H1 (cell line): ENCODE data around the gene TMTC2. TPM values are rescaled to one million over a fixed set of nuclear protein-coding genes. Genes with fewer than 3 reads are reported as not detected.

Experiments
- CTCF ChIA-PET: fragments of 300-600 bp; sonication (Branson Sonifier 250); formaldehyde crosslinking; loops from one replicate; lab custom pipeline; 2021; ENCODE audit not compliant: partially characterized antibody; lab: Charles Lee
- POLR2A ChIA-PET: fragments of 300-600 bp; sonication (Branson Sonifier 250); formaldehyde crosslinking; loops from one replicate; lab custom pipeline; 2021; ENCODE audit warnings: inconsistent platforms; ENCODE audit not compliant: partially characterized antibody; lab: Charles Lee
- DNase-seq, 2 experiments: peaks; one replicate each; pipeline versions ENCODE4 v3.0.0 to v3.0.0-alpha.2; 2010 to 2022; ENCODE audit warnings: low spot score in 2 of 2, low read depth in 1 of 2, mixed read lengths in 1 of 2
- FAIRE-seq: peaks from 2 replicates; lab custom pipeline; 2011; peaks lifted over from hg19 to GRCh38; lab: Jason Lieb, UNC
- H2AFZ ChIP-seq: 2 replicates; pipeline ENCODE4 v1.8.1; 2012; ENCODE audit warnings: low read length, inconsistent platforms
- H2AK5ac ChIP-seq: 2 replicates; pipeline ENCODE4 v1.6.1; 2013; ENCODE audit warnings: low read depth, low read length
- H2BK120ac ChIP-seq: replicated peaks from 2 replicates; pipeline ENCODE3; 2013; ENCODE audit warnings: low read depth, low read length, inconsistent platforms
- H2BK12ac ChIP-seq: 2 replicates; pipeline ENCODE4 v1.6.1; 2013; ENCODE audit warnings: low read depth, low read length
- H2BK15ac ChIP-seq: 2 replicates; pipeline ENCODE4 v1.6.1; 2013; ENCODE audit warnings: low read length
- H2BK20ac ChIP-seq: 2 replicates; pipeline ENCODE4 v1.6.1; 2013; ENCODE audit warnings: low read length
- H2BK5ac ChIP-seq: 2 replicates; pipeline ENCODE4 v1.6.1; 2013; ENCODE audit warnings: low read depth, low read length
- H3K14ac ChIP-seq: 2 replicates; pipeline ENCODE4 v1.6.1; 2013; ENCODE audit warnings: inconsistent platforms; ENCODE audit not compliant: insufficient read length
- H3K18ac ChIP-seq: 2 replicates; pipeline ENCODE4 v1.6.1; 2013; ENCODE audit warnings: low read length; ENCODE audit errors: extremely low read depth
- H3K23ac ChIP-seq: 2 replicates; pipeline ENCODE4 v1.6.1; 2013; ENCODE audit warnings: inconsistent platforms; ENCODE audit not compliant: insufficient read length
- H3K23me2 ChIP-seq: 2 replicates; pipeline ENCODE4 v1.6.1; 2013; ENCODE audit warnings: low read depth, low read length
- H3K27ac ChIP-seq: 2 replicates; pipeline ENCODE4 v1.6.1; 2011; ENCODE audit warnings: low read depth, low read length, inconsistent platforms
- H3K27me3 ChIP-seq, 4 experiments: replicated peaks in 1 of 4; 1 replicate in 1 of 4; 2 replicates in 3 of 4; pipeline versions ENCODE4 v1.6.1 to v1.8.1; 2011 to 2013; ENCODE audit warnings: low read length in 3 of 4, mild to moderate bottlenecking in 3 of 4, inconsistent platforms in 2 of 4, mixed read lengths in 2 of 4, moderate library complexity in 1 of 4; ENCODE audit not compliant: control insufficient read depth in 3 of 4, insufficient read depth in 3 of 4; ENCODE audit errors: extremely low read depth in 1 of 4
- H3K36me3 ChIP-seq, 4 experiments: 2 replicates each; pipeline versions ENCODE4 v1.6.1 to v1.8.1; 2011 to 2013; ENCODE audit warnings: mild to moderate bottlenecking in 4 of 4, low read length in 3 of 4, moderate library complexity in 2 of 4, control low read depth in 1 of 4, inconsistent platforms in 1 of 4; ENCODE audit not compliant: insufficient read depth in 4 of 4, control insufficient read depth in 2 of 4
- H3K4ac ChIP-seq: replicated peaks from 2 replicates; pipeline ENCODE3; 2013; ENCODE audit warnings: low read length, low read depth, mixed read lengths, inconsistent platforms; ENCODE audit not compliant: insufficient read length
- H3K4me1 ChIP-seq, 4 experiments: replicated peaks in 1 of 4; 1 replicate in 1 of 4; 2 replicates in 3 of 4; pipeline versions ENCODE4 v1.6.1 to v1.8.1; 2011 to 2013; ENCODE audit warnings: low read length in 3 of 4, inconsistent platforms in 2 of 4, mixed read lengths in 1 of 4; ENCODE audit not compliant: insufficient read depth in 4 of 4, control insufficient read depth in 3 of 4
- H3K4me2 ChIP-seq, 2 experiments: 2 replicates each; pipeline versions ENCODE4 v1.6.1 to v1.8.1; 2011 to 2013; ENCODE audit warnings: low read depth in 2 of 2, low read length in 2 of 2, control low read depth in 1 of 2, inconsistent platforms in 1 of 2, mild to moderate bottlenecking in 1 of 2; ENCODE audit not compliant: insufficient read depth in 1 of 2
- H3K4me3 ChIP-seq, 4 experiments: fragments of 200-600, 300-600 bp in 1 of 4; sonication (generic), shearing (Covaris generic), sonication (Bioruptor Twin) in 1 of 4; 2 replicates each; pipeline versions ENCODE4 v1.5.1 to v1.8.1; 2011 to 2016; ENCODE audit warnings: low read length in 4 of 4, low read depth in 3 of 4, control low read depth in 2 of 4, inconsistent platforms in 2 of 4, mild to moderate bottlenecking in 2 of 4, mixed read lengths in 1 of 4, moderate library complexity in 1 of 4; ENCODE audit not compliant: insufficient read depth in 2 of 4; ENCODE audit errors: extremely low read depth in 1 of 4
- H3K56ac ChIP-seq: replicated peaks from 2 replicates; pipeline ENCODE3; 2013; ENCODE audit warnings: low read depth, mild to moderate bottlenecking, mixed read lengths, low read length, inconsistent platforms; ENCODE audit not compliant: insufficient read length
- H3K79me1 ChIP-seq: 2 replicates; pipeline ENCODE4 v1.6.1; 2013; ENCODE audit warnings: low read depth, low read length, control low read depth
- H3K79me2 ChIP-seq, 2 experiments: 2 replicates each; pipeline versions ENCODE4 v1.6.1 to v1.8.1; 2012 to 2013; ENCODE audit warnings: low read length in 2 of 2, mild to moderate bottlenecking in 2 of 2, inconsistent platforms in 1 of 2; ENCODE audit not compliant: insufficient read depth in 2 of 2, control insufficient read depth in 1 of 2
- H3K9ac ChIP-seq, 4 experiments: replicated peaks in 1 of 4; 1 replicate in 1 of 4; 2 replicates in 3 of 4; pipeline versions ENCODE4 v1.6.1 to v1.8.1; 2011 to 2013; ENCODE audit warnings: low read depth in 3 of 4, low read length in 3 of 4, control low read depth in 2 of 4, mild to moderate bottlenecking in 2 of 4, moderate library complexity in 2 of 4, inconsistent platforms in 1 of 4; ENCODE audit errors: extremely low read depth in 1 of 4
- H3K9me3 ChIP-seq, 2 experiments: 2 replicates each; pipeline versions ENCODE4 v1.6.1 to v1.8.1; 2012 to 2013; ENCODE audit warnings: mild to moderate bottlenecking in 2 of 2, moderate library complexity in 2 of 2, control low read depth in 1 of 2, inconsistent platforms in 1 of 2, low read depth in 1 of 2, low read length in 1 of 2, mixed read lengths in 1 of 2; ENCODE audit not compliant: insufficient read depth in 2 of 2
- H4K20me1 ChIP-seq, 2 experiments: replicated peaks in 1 of 2; 2 replicates each; pipeline versions ENCODE3 to v1.8.1; 2011 to 2013; ENCODE audit warnings: inconsistent platforms in 2 of 2, low read length in 2 of 2, mild to moderate bottlenecking in 1 of 2; ENCODE audit not compliant: insufficient read depth in 2 of 2, control insufficient read depth in 1 of 2
- H4K5ac ChIP-seq: 2 replicates; pipeline ENCODE4 v1.6.1; 2013; ENCODE audit warnings: low read length, low read depth, mixed read lengths, inconsistent platforms; ENCODE audit not compliant: insufficient read length
- H4K8ac ChIP-seq: 2 replicates; pipeline ENCODE4 v1.8.0; 2013; ENCODE audit warnings: mild to moderate bottlenecking, moderate library complexity, low read length, inconsistent platforms; ENCODE audit not compliant: insufficient read depth; ENCODE audit errors: extremely low read depth
- H4K91ac ChIP-seq: replicated peaks from 2 replicates; pipeline ENCODE3; 2013; ENCODE audit warnings: low read length, mixed read lengths, inconsistent platforms; ENCODE audit not compliant: insufficient read length
- POLR2A ChIP-seq, 2 experiments: IDR thresholded peaks; 1 replicate in 1 of 2; 2 replicates in 1 of 2; pipeline ENCODE4 v1.6.1; 2011; ENCODE audit warnings: low read depth in 2 of 2, low read length in 2 of 2, mild to moderate bottlenecking in 2 of 2; ENCODE audit errors: control extremely low read depth in 1 of 2
- WGBS, 2 experiments: shearing (Covaris generic) in 1 of 2; methylation state at CpG; one replicate each; pipeline versions ENCODE4 v1.1.6 to v1.1.7; 2013 to 2015; ENCODE audit warnings: low lambda C conversion rate in 2 of 2, mixed read lengths in 2 of 2, inconsistent platforms in 1 of 2, low coverage in 1 of 2, missing lambda C conversion rate in 1 of 2; ENCODE audit not compliant: insufficient replicate concordance in 2 of 2, insufficient coverage in 1 of 2, insufficient read length in 1 of 2; ENCODE audit errors: extremely low coverage in 1 of 2, missing lambda C conversion rate in 1 of 2; 5-methylcytosine and 5-hydroxymethylcytosine counted together
- polyA plus RNA-seq, 7 experiments: library from polyadenylated mRNA; depleted of rRNA in 3 of 7; stranded (reverse) in 5 of 7; unstranded in 2 of 7; fragments of >200 nt in 5 of 7; fragments of 200-250 nt in 2 of 7; gene quantifications; 1 replicate in 5 of 7; 2 replicates in 1 of 7; 4 replicates in 1 of 7; pipeline versions ENCODE4 v1.2.1 to v1.2.3, GENCODE V29; 2011 to 2013; ENCODE audit warnings: missing spikeins in 2 of 7, mixed read lengths in 2 of 7
- total RNA-seq: library from RNA; stranded (reverse); fragmentation: NEBNext Ultra II Directional; extraction: Animal tissue kit (Norgen Biotek cat#: 25700); gene quantifications from 2 replicates; pipeline ENCODE4 v1.2.1, GENCODE V29; 2021

The TMTC2 gene
- total and polyA plus RNA-seq, 2 of the 8 experiments (the other 6 are each of a cell fraction or from before 2014, with no cell fraction given) = 2.3 to 3.9 TPM

GRCh38 chr12:82877963-82878362 is 191.3 kb downstream of the TMTC2 start:
- Histone ChIP-seq H3K9ac (no peak overlapping the region; a peak in 1 of 7 replicates), H3K23me2 (no peaks in the 10 kb centered on the region; the same call in 1 of the 2 replicates), H3K36me3 (no peaks in the 10 kb centered on the region), H3K14ac (no peak overlapping the region), H3K9me3 (no peaks in the 10 kb centered on the region), H2BK120ac (no peak overlapping the region), H4K5ac (no peak overlapping the region), H3K79me1 (no peaks in the 10 kb centered on the region), H2AFZ (no peak overlapping the region), H3K27ac (no peak overlapping the region), H4K91ac (no peak overlapping the region), H3K27me3 (no peaks in the 10 kb centered on the region), H3K4me3 (no peak overlapping the region), H2BK12ac (no peak overlapping the region), H3K4me2 (no peak overlapping the region), H2AK5ac (no peak overlapping the region), H3K79me2 (0 out of 4 replicates have a peak, but pooled peaks cover 0 to 3% of the 10 kb centered on the region in 2 experiments), H3K4me1 (no peaks in the 10 kb centered on the region), H4K20me1 (no peaks in the 10 kb centered on the region), H3K18ac (no peak overlapping the region), H3K56ac (no peak overlapping the region), H3K23ac (no peak overlapping the region), H3K4ac (no peak overlapping the region), H2BK20ac (no peak overlapping the region), H4K8ac (no peak overlapping the region), H2BK5ac (no peak overlapping the region), H2BK15ac (no peak overlapping the region)
- DNase-seq (no peak), FAIRE-seq (no peak)
- ChIA-PET CTCF (interaction anchor here (1.1 kb wide), 1 partner anchor 125 kb away, joined by 3 read pairs; no protein-coding TSS in a partner anchor), POLR2A (no interaction called here)
- 90% methylated on average over 1 of the region's 1 CpG; no CpG with 5 or more reads in 1 of the 2 experiments for WGBS, 2 experiments
- TF ChIP-seq POLR2A (IDR thresholded peaks at IDR 0.05; ENCODE audit: control extremely low read depth in 1 of 2, low read depth in 2 of 2, low read length in 2 of 2) = no peak
